Panc1 (cell line): Measurements from ENCODE around the gene F11R. TPM values are rescaled to one million over a fixed set of nuclear protein-coding genes. Genes with fewer than 3 reads are reported as not detected.
A peak's percentile ranks its signal among the peaks of the same experiment; 100 is the strongest.
"Not testable (repeated sequence)": the region's sequence is repeated elsewhere in the genome, so short reads cannot be mapped to it uniquely, and the experiment has no call there.

Experiments used
- ATAC-seq: fragments of 200-7000 bp; cut with Tn5 transposase; 2 replicates; pipeline ENCODE4 v1.9.1; 2020; ENCODE audit warnings: mild to moderate bottlenecking, moderate library complexity
- BruUV-seq: library from RNA; stranded (reverse); fragments of 400-500 nt; replicated peaks from 2 replicates; lab custom pipeline; 2021; lab: Mats Ljungman, UMichigan
- CTCF ChIA-PET: fragments of 300-600 bp; sonication (Branson Sonifier 250); formaldehyde crosslinking; loops from one replicate; lab custom pipeline; 2022; ENCODE audit warnings: antibody characterized with exemption; lab: Charles Lee
- POLR2A ChIA-PET: fragments of 300-600 bp; sonication (Branson Sonifier 250); formaldehyde crosslinking; loops from one replicate; lab custom pipeline; 2022; ENCODE audit warnings: antibody characterized with exemption; lab: Charles Lee
- DNase-seq: peaks from one replicate; pipeline ENCODE4 v3.0.0-alpha.2; 2010; ENCODE audit warnings: low read depth, low spot score
- H3K27ac ChIP-seq: 2 replicates; pipeline ENCODE4 v1.5.1; 2011; ENCODE audit warnings: mild to moderate bottlenecking, low read length, inconsistent platforms
- H3K27me3 ChIP-seq: fragments of 200-500 bp; sonication (Bioruptor generic); 2 replicates; pipeline ENCODE4 v1.6.0; 2014; ENCODE audit warnings: low read length, inconsistent platforms; ENCODE audit not compliant: control insufficient read depth, insufficient read depth
- H3K36me3 ChIP-seq: fragments of 200-500 bp; sonication (Bioruptor generic); 2 replicates; pipeline ENCODE4 v1.5.1; 2014; ENCODE audit warnings: inconsistent platforms, mild to moderate bottlenecking, low read length, moderate library complexity; ENCODE audit not compliant: control insufficient read depth, insufficient read depth
- H3K4me1 ChIP-seq: 2 replicates; pipeline ENCODE4 v1.5.1; 2011; ENCODE audit warnings: inconsistent platforms, mild to moderate bottlenecking, low read length, moderate library complexity; ENCODE audit not compliant: control insufficient read depth, insufficient read depth
- H3K4me3 ChIP-seq, 2 experiments: 2 replicates each; pipeline ENCODE4 v1.5.1; 2011 to 2012; ENCODE audit warnings: low read depth in 2 of 2, low read length in 2 of 2, mild to moderate bottlenecking in 2 of 2, inconsistent platforms in 1 of 2, moderate library complexity in 1 of 2
- H3K9me3 ChIP-seq: fragments of 200-500 bp; sonication (Bioruptor generic); 2 replicates; pipeline ENCODE4 v1.5.1; 2014; ENCODE audit warnings: low read depth, mild to moderate bottlenecking, inconsistent platforms, low read length, moderate library complexity; ENCODE audit not compliant: control insufficient read depth, insufficient read depth
- CTCF ChIP-seq: fragments of 450-650 bp; IDR thresholded peaks from 2 replicates; pipeline ENCODE4 v1.5.1; 2017; ENCODE audit warnings: mild to moderate bottlenecking
- POLR2AphosphoS5 ChIP-seq: IDR thresholded peaks from 2 replicates; pipeline ENCODE4 v1.6.1; 2012; ENCODE audit warnings: mild to moderate bottlenecking, low read depth, low read length, moderate library complexity
- REST ChIP-seq, 2 experiments: IDR thresholded peaks; 2 replicates each; pipeline ENCODE4 v1.6.1; 2011 to 2012; ENCODE audit warnings: low read depth in 2 of 2, control low read depth in 1 of 2, low read length in 1 of 2, mild to moderate bottlenecking in 1 of 2, moderate library complexity in 1 of 2; ENCODE audit not compliant: insufficient read depth in 1 of 2
- SIN3A ChIP-seq: IDR thresholded peaks from 2 replicates; pipeline ENCODE4 v1.6.1; 2012; ENCODE audit warnings: low read depth, mild to moderate bottlenecking, low read length, moderate library complexity, borderline replicate concordance; ENCODE audit not compliant: insufficient read depth
- TCF7L2 ChIP-seq: IDR thresholded peaks from 2 replicates; pipeline ENCODE4 v1.6.1; 2011; ENCODE audit warnings: mild to moderate bottlenecking, low read depth, low read length, inconsistent platforms
- in situ Hi-C: cut with HindIII; loops from 2 replicates; pipeline ENCODE4 v1.10.0; 2016; ENCODE audit warnings: low sequenced_read_pairs, low pct_unique_long_range_greater_than_20kb
- intact Hi-C: fragments of 100-400 bp; cut with micrococcal nuclease; formaldehyde crosslinking; loops from one replicate; pipeline ENCODE4 v1.10.0; 2022; ENCODE audit not compliant: unreplicated experiment
- total RNA-seq: library from RNA; stranded (reverse); gene quantifications from one replicate; pipeline ENCODE4 v1.2.1, GENCODE V29; 2021; ENCODE audit not compliant: unreplicated experiment

F11R gene
- total RNA-seq, 1 experiment from 2014 or later, result 63.0 TPM

- H3K9me3 ChIP-seq, result no peaks in the 10 kb centered on the region
- peak overlapping the region; percentile 56 for H3K27ac ChIP-seq
- H3K36me3 ChIP-seq, result peaks cover 3% of the 10 kb centered on the region; the same call in 1 of the 2 replicates
- DNase-seq (no peak), ATAC-seq (no peak)
- BruUV-seq, result no TSS peak
- TF ChIP-seq SIN3A, result no peak
- no peak for TF ChIP-seq CTCF
- no peak for TF ChIP-seq REST (IDR thresholded peaks at IDR 0.05; ENCODE audit: insufficient read depth in 1 of 2, low read depth in 2 of 2, low read length in 1 of 2)
- no peak for TF ChIP-seq TCF7L2
- no peak for TF ChIP-seq POLR2AphosphoS5
- ChIA-PET POLR2A (interaction anchor here (0.5 to 0.6 kb wide), 2 partner anchors 19 to 27 kb away, joined by 4 to 12 read pairs; no protein-coding TSS in a partner anchor), CTCF (interaction anchor here (0.5 to 0.7 kb wide), 2 partner anchors 8 to 12 kb away, joined by 4 to 9 read pairs; no protein-coding TSS in a partner anchor)
- no peak overlapping the region for H3K4me3 ChIP-seq
- H3K27me3 ChIP-seq, result no peaks in the 10 kb centered on the region
- intact Hi-C loops (no loop called here), in situ Hi-C loops (no loop called here)
- peaks cover 33% of the 10 kb centered on the region for H3K4me1 ChIP-seq
Observed at GRCh38 chr1:161017756-161018630, 3.0 kb downstream of the F11R start.

- POLR2A ChIA-PET, in situ Hi-C loops, ATAC-seq, H3K27me3 ChIP-seq, H3K9me3 ChIP-seq, H3K27ac ChIP-seq, intact Hi-C loops, H3K36me3 ChIP-seq, CTCF ChIA-PET, DNase-seq, BruUV-seq, H3K4me3 ChIP-seq: not testable (repeated sequence)
- peaks cover 34% of the 10 kb centered on the region for H3K4me1 ChIP-seq
Observed at GRCh38 chr1:161017181-161017580, 3.8 kb downstream of the F11R start.

GRCh38 chr1:161016683-161017082, 4.3 kb downstream of the F11R start:
- BruUV-seq, H3K9me3 ChIP-seq, intact Hi-C loops, H3K4me3 ChIP-seq, ATAC-seq, CTCF ChIA-PET, in situ Hi-C loops, DNase-seq, POLR2A ChIA-PET, H3K36me3 ChIP-seq, H3K27me3 ChIP-seq, H3K27ac ChIP-seq: not testable (repeated sequence)
- peaks cover 30% of the 10 kb centered on the region for H3K4me1 ChIP-seq
